Dendritic cell treated with granulocyte-macrophage colony-stimulating factor and Interleukin-4, amounts not matched to agents 40 ng/mL and 50 ng/mL, for 4 days (primary cell): ENCODE measurements around the gene CFAP210.
"Not testable (repeated sequence)": the region's sequence is repeated elsewhere in the genome, so short reads cannot be mapped to it uniquely, and the experiment has no call there.

Experiments used
- H3K27ac Mint-ChIP-seq: one replicate; pipeline ENCODE4 v1.8.0; 2022; ENCODE audit warnings: mild to moderate bottlenecking, mixed read lengths
- H3K27me3 Mint-ChIP-seq: one replicate; pipeline ENCODE4 v1.8.0; 2022; ENCODE audit warnings: mild to moderate bottlenecking, mixed read lengths
- H3K36me3 Mint-ChIP-seq: one replicate; pipeline ENCODE4 v1.8.0; 2022; ENCODE audit warnings: low read depth, mixed read lengths
- H3K4me1 Mint-ChIP-seq: one replicate; pipeline ENCODE4 v1.8.0; 2022; ENCODE audit warnings: low read depth, mixed read lengths
- H3K4me3 Mint-ChIP-seq: one replicate; pipeline ENCODE4 v1.8.0; 2022; ENCODE audit warnings: mild to moderate bottlenecking, moderate library complexity, mixed read lengths
- H3K9me3 Mint-ChIP-seq: one replicate; pipeline ENCODE4 v1.8.0; 2022; ENCODE audit warnings: mixed read lengths
- intact Hi-C: fragments of 100-400 bp; cut with micrococcal nuclease; formaldehyde crosslinking; loops from one replicate; pipeline ENCODE4 v1.15.0; 2022

Gene CFAP210

GRCh38 chr2:169599568-169599967 is 94.6 kb downstream of the CFAP210 start:
- H3K27ac Mint-ChIP-seq = no peak overlapping the region
- peaks cover 20% of the 10 kb centered on the region for H3K4me1 Mint-ChIP-seq
- H3K9me3 Mint-ChIP-seq = no peaks in the 10 kb centered on the region
- H3K27me3 Mint-ChIP-seq = no peaks in the 10 kb centered on the region
- intact Hi-C loops = no loop called here
- peaks cover 44% of the 10 kb centered on the region for H3K36me3 Mint-ChIP-seq
- H3K4me3 Mint-ChIP-seq = no peak overlapping the region

- H3K4me3 Mint-ChIP-seq = no peak overlapping the region
- H3K4me1 Mint-ChIP-seq = peaks cover 20% of the 10 kb centered on the region
- no peak overlapping the region for H3K27ac Mint-ChIP-seq
- intact Hi-C loops = no loop called here
- H3K9me3 Mint-ChIP-seq = no peaks in the 10 kb centered on the region
- H3K27me3 Mint-ChIP-seq = no peaks in the 10 kb centered on the region
- peaks cover 42% of the 10 kb centered on the region for H3K36me3 Mint-ChIP-seq
These were observed 95.2 kb downstream of the CFAP210 start for GRCh38 chr2:169598982-169599381.

- intact Hi-C loops, H3K9me3 Mint-ChIP-seq, H3K27ac Mint-ChIP-seq, H3K4me3 Mint-ChIP-seq, H3K27me3 Mint-ChIP-seq: not testable (repeated sequence)
- Mint-ChIP-seq H3K36me3 (peaks cover 35% of the 10 kb centered on the region), H3K4me1 (peaks cover 18% of the 10 kb centered on the region)
These were observed 97.7 kb downstream of the CFAP210 start for GRCh38 chr2:169596546-169596945.
